GM19372 (cell line): ENCODE measurements around the gene STARD8.

ENCODE experiments used
- ATAC-seq: cut with Tn5 transposase; IDR thresholded peaks from one replicate; pipeline ENCODE4 v1.9.1; 2021; ENCODE audit warnings: mild to moderate bottlenecking, low read depth, moderate library complexity; ENCODE audit not compliant: unreplicated experiment

Gene STARD8

GRCh38 chrX:68710870-68711576, 63.6 kb downstream of the STARD8 start:
- ATAC-seq: peak; percentile 78

GRCh38 chrX:68711845-68712244, 64.4 kb downstream of the STARD8 start:
- no peak for ATAC-seq

- ATAC-seq: no peak
These were observed 67.4 kb downstream of the STARD8 start for GRCh38 chrX:68714856-68715255.

GRCh38 chrX:68717196-68717595, 69.7 kb downstream of the STARD8 start:
- ATAC-seq: no peak

GRCh38 chrX:68717663-68718442, 70.4 kb downstream of the STARD8 start:
- ATAC-seq: no peak

- no peak for ATAC-seq
These were observed 71.0 kb downstream of the STARD8 start for GRCh38 chrX:68718443-68718820.

GRCh38 chrX:68719181-68719903, 71.9 kb downstream of the STARD8 start:
- no peak for ATAC-seq

- no peak for ATAC-seq
These were observed 72.6 kb downstream of the STARD8 start for GRCh38 chrX:68719904-68720614.

GRCh38 chrX:68720851-68721250, 73.4 kb downstream of the STARD8 start:
- ATAC-seq: no peak

- ATAC-seq: no peak
These were observed 74.1 kb downstream of the STARD8 start for GRCh38 chrX:68721546-68721945.

GRCh38 chrX:68721991-68722860, 74.8 kb downstream of the STARD8 start:
- no peak for ATAC-seq

- ATAC-seq: no peak
These were observed 76.2 kb downstream of the STARD8 start for GRCh38 chrX:68723491-68724155.

- ATAC-seq: no peak
These were observed 77.1 kb downstream of the STARD8 start for GRCh38 chrX:68724531-68725020.

GRCh38 chrX:68725756-68726365, 78.4 kb downstream of the STARD8 start:
- ATAC-seq: no peak

GRCh38 chrX:68726366-68726765, 78.9 kb downstream of the STARD8 start:
- no peak for ATAC-seq

GRCh38 chrX:68727696-68728095, 80.2 kb downstream of the STARD8 start:
- no peak for ATAC-seq

GRCh38 chrX:68728186-68728585, 80.7 kb downstream of the STARD8 start:
- no peak for ATAC-seq

GRCh38 chrX:68731254-68731653, 83.8 kb downstream of the STARD8 start:
- no peak for ATAC-seq
